ENCODE data around the gene NFIX. TPM values are rescaled to one million over a fixed set of nuclear protein-coding genes. Genes with fewer than 3 reads are reported as not detected.

Gene NFIX
- total and polyA plus RNA-seq, 2 donors (not counting 3 experiments of a cell fraction or from before 2014, with no cell fraction given): 9.8 to 37.7 TPM

DNA sequence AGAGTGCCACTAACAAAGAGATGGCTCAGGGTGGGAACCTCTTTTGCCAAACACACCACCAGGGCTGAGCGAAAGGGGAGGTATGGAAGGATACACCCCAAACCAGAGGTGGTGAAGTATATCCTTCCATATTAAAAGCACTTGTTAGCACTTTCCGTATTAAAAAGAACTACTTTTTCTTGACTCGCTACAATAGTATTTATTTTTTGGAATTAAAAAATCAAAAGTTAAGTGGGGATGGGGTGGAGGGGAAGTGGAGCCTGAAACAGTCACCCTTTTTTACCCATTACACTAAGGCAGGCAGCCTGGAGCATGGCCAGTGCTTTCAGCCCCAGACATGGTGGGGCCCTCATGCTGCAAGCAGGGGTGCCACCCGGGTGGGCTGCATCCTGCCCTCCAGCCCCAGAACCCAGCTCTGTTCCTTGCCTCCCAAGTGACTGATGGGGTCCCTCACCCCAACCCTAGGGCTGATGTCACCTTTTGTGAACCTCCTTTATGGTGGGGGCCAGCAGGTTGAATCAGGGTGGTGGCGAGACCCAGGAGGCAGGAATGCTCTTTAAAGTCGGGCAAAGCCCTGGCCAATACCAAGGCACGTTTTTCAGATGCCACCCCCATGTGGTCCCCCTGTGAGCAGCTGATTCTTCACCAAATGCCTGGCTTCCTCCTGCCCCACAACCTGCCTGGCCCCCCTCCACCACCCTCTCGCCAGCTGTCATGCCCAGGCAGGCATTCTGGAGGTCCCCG, 76.3 kb downstream of the NFIX start:
- H4K20me1 ChIP-seq (replicated peaks; ENCODE audit: control insufficient read depth, extremely low read depth, insufficient read depth, low read length): no peaks in the 10 kb centered on the region
- no peaks in the 10 kb centered on the region for H3K27me3 ChIP-seq (ENCODE audit: control insufficient read depth in 2 of 2, insufficient read depth in 2 of 2, low read length in 2 of 2)
- ChIA-PET CTCF (interaction anchor here (0.6 to 6.2 kb wide), 5 partner anchors 10 to 110 kb away, joined by 3 to 32 read pairs (median 3); no protein-coding TSS in a partner anchor), POLR2A (no interaction called here)
- H3K9me3 ChIP-seq (replicated peaks; ENCODE audit: control insufficient read depth, insufficient read depth, low read length): no peaks in the 10 kb centered on the region
- intact Hi-C loops (cut with micrococcal nuclease): no loop called here
- peaks cover 0 to 6% of the 10 kb centered on the region in 2 experiments for H3K36me3 ChIP-seq (ENCODE audit: control insufficient read depth in 2 of 2, extremely low read depth in 1 of 2, insufficient read depth in 2 of 2, low read length in 2 of 2)
- no peak overlapping the region for H3K4me3 ChIP-seq (replicated peaks in 1 of 3; ENCODE audit: insufficient read depth in 1 of 3, low read depth in 1 of 3, low read length in 3 of 3)
- no peak overlapping the region for H2AFZ ChIP-seq (ENCODE audit: low read depth, low read length)
- no peaks in the 10 kb centered on the region for H3K9me1 ChIP-seq (replicated peaks; ENCODE audit: control insufficient read depth, extremely low read depth, insufficient read depth, low read length)
- no peak for TF ChIP-seq GATA2 (IDR thresholded peaks at IDR 0.05; ENCODE audit: insufficient read depth, insufficient read length, low read depth, low read length)
- TF ChIP-seq POLR2A (IDR thresholded peaks at IDR 0.05; ENCODE audit: low read depth, low read length): no peak
- no peak for TF ChIP-seq JUN (IDR thresholded peaks at IDR 0.05; ENCODE audit: borderline replicate concordance, insufficient read depth, insufficient read length, low read depth)
- TF ChIP-seq FOS (IDR thresholded peaks at IDR 0.05; ENCODE audit: borderline replicate concordance, insufficient read depth, low read length): no peak
- no peak for TF ChIP-seq EZH2 (IDR thresholded peaks at IDR 0.05; ENCODE audit: borderline replicate concordance, low read depth, low read length, severe bottlenecking)
- TF ChIP-seq, protein P1, sequence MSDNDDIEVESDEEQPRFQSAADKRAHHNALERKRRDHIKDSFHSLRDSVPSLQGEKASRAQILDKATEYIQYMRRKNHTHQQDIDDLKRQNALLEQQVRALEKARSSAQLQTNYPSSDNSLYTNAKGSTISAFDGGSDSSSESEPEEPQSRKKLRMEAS (IDR thresholded peaks at IDR 0.05; ENCODE audit: insufficient read depth, insufficient read length): no peak
- TF ChIP-seq POLR2AphosphoS5 (IDR thresholded peaks at IDR 0.05; ENCODE audit: insufficient read depth, low read depth, low read length): no peak
- TF ChIP-seq MYC (IDR thresholded peaks at IDR 0.05; ENCODE audit: low read depth, low read length): no peak
- TF ChIP-seq, protein P2, sequence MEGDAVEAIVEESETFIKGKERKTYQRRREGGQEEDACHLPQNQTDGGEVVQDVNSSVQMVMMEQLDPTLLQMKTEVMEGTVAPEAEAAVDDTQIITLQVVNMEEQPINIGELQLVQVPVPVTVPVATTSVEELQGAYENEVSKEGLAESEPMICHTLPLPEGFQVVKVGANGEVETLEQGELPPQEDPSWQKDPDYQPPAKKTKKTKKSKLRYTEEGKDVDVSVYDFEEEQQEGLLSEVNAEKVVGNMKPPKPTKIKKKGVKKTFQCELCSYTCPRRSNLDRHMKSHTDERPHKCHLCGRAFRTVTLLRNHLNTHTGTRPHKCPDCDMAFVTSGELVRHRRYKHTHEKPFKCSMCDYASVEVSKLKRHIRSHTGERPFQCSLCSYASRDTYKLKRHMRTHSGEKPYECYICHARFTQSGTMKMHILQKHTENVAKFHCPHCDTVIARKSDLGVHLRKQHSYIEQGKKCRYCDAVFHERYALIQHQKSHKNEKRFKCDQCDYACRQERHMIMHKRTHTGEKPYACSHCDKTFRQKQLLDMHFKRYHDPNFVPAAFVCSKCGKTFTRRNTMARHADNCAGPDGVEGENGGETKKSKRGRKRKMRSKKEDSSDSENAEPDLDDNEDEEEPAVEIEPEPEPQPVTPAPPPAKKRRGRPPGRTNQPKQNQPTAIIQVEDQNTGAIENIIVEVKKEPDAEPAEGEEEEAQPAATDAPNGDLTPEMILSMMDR (IDR thresholded peaks at IDR 0.05; ENCODE audit: extremely low read depth in 1 of 2, insufficient read depth in 1 of 2, low read depth in 1 of 2, low read length in 2 of 2): no peak
- H3K79me2 ChIP-seq (ENCODE audit: control insufficient read depth, insufficient read depth, low read length): no peaks in the 10 kb centered on the region
- H3K4me1 ChIP-seq (ENCODE audit: control insufficient read depth, extremely low read depth, insufficient read depth, low read length): no peaks in the 10 kb centered on the region
- no peak overlapping the region for H3K9ac ChIP-seq (replicated peaks; ENCODE audit: extremely low read depth, insufficient read depth, low read length)
- dilution Hi-C loops (cut with MboI; ENCODE audit: extremely low pct_ligation_motif_present, low sequenced_read_pairs): no loop called here
- H3K4me2 ChIP-seq (ENCODE audit: insufficient read depth, low read length): no peak overlapping the region
- BruUV-seq (replicated peaks): no TSS peak
- DNase-seq (ENCODE audit: low read depth, low spot score): no peak
- FAIRE-seq: no peak
- H3K27ac ChIP-seq (ENCODE audit: insufficient read depth, low read depth, low read length): no peak overlapping the region

Data from endothelial cell of umbilical vein (primary cell).